B cell (primary cell): ENCODE results near the gene NOTCH3. TPM values are rescaled to one million over a fixed set of nuclear protein-coding genes. Genes with fewer than 3 reads are reported as not detected.

Experiments
- ATAC-seq: fragments of 200-7000 bp; cut with Tn5 transposase; one replicate; pipeline ENCODE4 v1.10.0; 2021; ENCODE audit warnings: low read depth, mild to moderate bottlenecking, moderate number of reproducible peaks, moderate library complexity
- CTCF ChIA-PET: fragments of 350-600 bp; sonication (Branson Sonifier 250); formaldehyde crosslinking; loops from one replicate; lab custom pipeline; 2021; ENCODE audit warnings: antibody characterized with exemption, inconsistent platforms; lab: Charles Lee
- POLR2A ChIA-PET: fragments of 350-600 bp; sonication (Branson Sonifier 250); formaldehyde crosslinking; loops from one replicate; lab custom pipeline; 2021; ENCODE audit warnings: antibody characterized with exemption; lab: Charles Lee
- DNase-seq: peaks from one replicate; pipeline ENCODE4 v3.0.0; 2013
- H2AFZ ChIP-seq: 2 replicates; pipeline ENCODE4 v1.6.1; 2012; ENCODE audit warnings: mild to moderate bottlenecking, low read depth, low read length; ENCODE audit not compliant: insufficient read depth, poor library complexity, severe bottlenecking
- H3K27ac ChIP-seq, 2 donors: 1 replicate in 1 of 2; 2 replicates in 1 of 2; pipeline ENCODE4 v1.5.1; 2012 to 2013; ENCODE audit warnings: low read length in 2 of 2, mild to moderate bottlenecking in 2 of 2, moderate library complexity in 1 of 2
- H3K27me3 ChIP-seq, 4 experiments: fragments of 200-600 bp in 1 of 4; sonication (generic) in 1 of 4; replicated peaks in 1 of 4; 1 replicate in 2 of 4; 2 replicates in 2 of 4; pipeline versions ENCODE4 v1.6.1 to v1.7.0; 2013 to 2016; ENCODE audit warnings: low read length in 3 of 4, mild to moderate bottlenecking in 2 of 4, mixed read lengths in 1 of 4, moderate library complexity in 1 of 4; ENCODE audit not compliant: insufficient read depth in 4 of 4, control insufficient read depth in 3 of 4; ENCODE audit errors: control extremely low read depth in 1 of 4
- H3K36me3 ChIP-seq, 2 experiments: replicated peaks in 1 of 2; 1 replicate in 1 of 2; 2 replicates in 1 of 2; pipeline versions ENCODE4 v1.6.1 to v1.7.1; 2013; ENCODE audit warnings: low read length in 1 of 2; ENCODE audit not compliant: insufficient read depth in 2 of 2, control insufficient read depth in 1 of 2; ENCODE audit errors: control extremely low read depth in 1 of 2, extremely low read depth in 1 of 2
- H3K4me1 ChIP-seq, 2 donors: fragments of 200-600 bp in 1 of 2; sonication (generic) in 1 of 2; 1 replicate in 1 of 2; 2 replicates in 1 of 2; pipeline versions ENCODE4 v1.5.1 to v1.6.1; 2013 to 2017; ENCODE audit warnings: low read length in 2 of 2; ENCODE audit not compliant: control insufficient read depth in 2 of 2, insufficient read depth in 2 of 2
- H3K4me2 ChIP-seq: replicated peaks from 2 replicates; pipeline ENCODE3; 2012; ENCODE audit warnings: mild to moderate bottlenecking, low read depth, low read length; ENCODE audit not compliant: poor library complexity, severe bottlenecking
- H3K4me3 ChIP-seq, 5 experiments: fragments of 200-600 bp in 1 of 5; sonication (generic) in 1 of 5; 1 replicate in 3 of 5; 2 replicates in 2 of 5; pipeline versions ENCODE4 v1.5.1 to v1.7.0; 2011 to 2016; ENCODE audit warnings: low read length in 4 of 5, mild to moderate bottlenecking in 4 of 5, low read depth in 2 of 5, control low read depth in 1 of 5, moderate library complexity in 1 of 5; ENCODE audit not compliant: insufficient read depth in 1 of 5; ENCODE audit errors: control extremely low read depth in 1 of 5, extremely low read depth in 1 of 5
- H3K79me2 ChIP-seq: fragments of 200-600 bp; sonication (generic); one replicate; pipeline ENCODE4 v1.6.0; 2016; ENCODE audit warnings: low read length; ENCODE audit not compliant: control insufficient read depth, insufficient read depth
- H3K9ac ChIP-seq: fragments of 200-600 bp; sonication (generic); 2 replicates; pipeline ENCODE4 v1.6.1; 2017; ENCODE audit warnings: mild to moderate bottlenecking, low read length, moderate library complexity
- H3K9me3 ChIP-seq, 3 donors: one replicate each; pipeline versions ENCODE4 v1.6.1 to v1.7.1; 2013; ENCODE audit warnings: low read length in 2 of 3; ENCODE audit not compliant: control insufficient read depth in 2 of 3, insufficient read depth in 1 of 3; ENCODE audit errors: control extremely low read depth in 1 of 3
- H4K20me1 ChIP-seq: 2 replicates; pipeline ENCODE4 v1.6.0; 2012; ENCODE audit warnings: mild to moderate bottlenecking, low read length; ENCODE audit not compliant: insufficient read depth, control insufficient read depth, poor library complexity, severe bottlenecking
- H3K27ac Mint-ChIP-seq: one replicate; pipeline ENCODE4 v1.8.0; 2021; ENCODE audit warnings: mixed read lengths
- H3K27me3 Mint-ChIP-seq: one replicate; pipeline ENCODE4 v1.8.0; 2021; ENCODE audit warnings: mixed read lengths
- H3K4me1 Mint-ChIP-seq: one replicate; pipeline ENCODE4 v1.8.0; 2021; ENCODE audit warnings: mixed read lengths
- H3K4me3 Mint-ChIP-seq: one replicate; pipeline ENCODE4 v1.8.0; 2021; ENCODE audit warnings: mixed read lengths
- H3K9me3 Mint-ChIP-seq: one replicate; pipeline ENCODE4 v1.8.0; 2022; ENCODE audit warnings: mixed read lengths; ENCODE audit not compliant: insufficient read depth
- CTCF ChIP-seq: fragments of 200-600 bp; IDR thresholded peaks from one replicate; pipeline ENCODE4 v1.8.0; 2022; ENCODE audit warnings: antibody characterized with exemption, mild to moderate bottlenecking
- EZH2 ChIP-seq: IDR thresholded peaks from 2 replicates; pipeline ENCODE4 v1.6.1; 2012; ENCODE audit warnings: borderline replicate concordance, low read depth, mild to moderate bottlenecking, moderate library complexity, low read length; ENCODE audit not compliant: insufficient read depth, poor library complexity, severe bottlenecking
- WGBS: methylation state at CpG from one replicate; pipeline ENCODE4 v1.1.5; 2013; ENCODE audit warnings: missing lambda C conversion rate; ENCODE audit not compliant: insufficient coverage; 5-methylcytosine and 5-hydroxymethylcytosine counted together
- intact Hi-C: fragments of 100-400 bp; cut with micrococcal nuclease; formaldehyde crosslinking; loops from one replicate; pipeline ENCODE4 v1.10.0; 2022
- polyA plus RNA-seq: library from polyadenylated mRNA; depleted of rRNA; stranded (reverse); fragments of >200 nt; gene quantifications from 2 replicates; pipeline ENCODE4 v1.2.3, GENCODE V29; 2012
- total RNA-seq, 2 donors: library from RNA; stranded (reverse); fragments of 120-200 nt in 1 of 2; gene quantifications; 1 replicate in 1 of 2; 2 replicates in 1 of 2; pipeline versions ENCODE4 v1.2.3 to v1.2.4, GENCODE V29; 2013 to 2022

The NOTCH3 gene
- total and polyA plus RNA-seq, 2 donors (not counting 1 experiment from before 2014, with no cell fraction given): 0.01 to 0.05 TPM

- H4K20me1 ChIP-seq: no peaks in the 10 kb centered on the region
- no peak for TF ChIP-seq EZH2
- TF ChIP-seq CTCF: no peak
- H2AFZ ChIP-seq: no peak overlapping the region
- peaks cover 0 to 7% (median 0%) of the 10 kb centered on the region in 3 donors for H3K9me3 ChIP-seq
- no peak overlapping the region for H3K4me3 Mint-ChIP-seq
- no peak for ATAC-seq
- no peak overlapping the region for H3K9ac ChIP-seq
- no peak overlapping the region for H3K4me2 ChIP-seq
- ChIA-PET CTCF (interaction anchor here (0.7 kb wide), 1 partner anchor 7 kb away, joined by 3 read pairs; no protein-coding TSS in a partner anchor), POLR2A (no interaction called here)
- H3K27me3 ChIP-seq: peaks cover 0 to 5% (median 0%) of the 10 kb centered on the region in 4 experiments
- DNase-seq: no peak
- intact Hi-C loops: no loop called here
- H3K4me1 Mint-ChIP-seq: no peaks in the 10 kb centered on the region
- H3K9me3 Mint-ChIP-seq: no peaks in the 10 kb centered on the region
- peaks cover 0 to under 1% of the 10 kb centered on the region in 2 donors for H3K4me1 ChIP-seq
- H3K27me3 Mint-ChIP-seq: peaks cover 3% of the 10 kb centered on the region
- H3K27ac ChIP-seq: no peak overlapping the region
- H3K36me3 ChIP-seq: peaks cover 0 to 24% of the 10 kb centered on the region in 2 experiments
- H3K79me2 ChIP-seq: no peaks in the 10 kb centered on the region
- over 99% methylated on average over 57 of the region's 58 CpGs for WGBS
- no peak overlapping the region for H3K27ac Mint-ChIP-seq
- no peak overlapping the region for H3K4me3 ChIP-seq
Measured at GRCh38 chr19:15113245-15114152, 87.3 kb downstream of the NOTCH3 start.

GRCh38 chr19:15112385-15112784, 88.4 kb downstream of the NOTCH3 start:
- CTCF ChIA-PET: no interaction called here
- WGBS: 97% methylated on average over 10 of the region's 11 CpGs

More at GRCh38 chr19:15112385-15112784, 88.4 kb downstream of the NOTCH3 start:
- intact Hi-C loops: no loop called here
- H3K4me2 ChIP-seq: no peak overlapping the region
- Mint-ChIP-seq H3K27ac (no peak overlapping the region), H3K27me3 (peaks cover 10% of the 10 kb centered on the region), H3K4me1 (peaks cover 5% of the 10 kb centered on the region), H3K4me3 (no peak overlapping the region), H3K9me3 (no peaks in the 10 kb centered on the region)
- H3K79me2 ChIP-seq: no peaks in the 10 kb centered on the region
- no peak for ATAC-seq
- H3K27ac ChIP-seq: no peak overlapping the region
- H2AFZ ChIP-seq: no peak overlapping the region
- peaks cover 0 to 8% (median 0%) of the 10 kb centered on the region in 3 donors for H3K9me3 ChIP-seq
- peaks cover 8 to 12% of the 10 kb centered on the region in 2 donors for H3K4me1 ChIP-seq
- H3K9ac ChIP-seq: no peak overlapping the region
- H3K27me3 ChIP-seq: peaks cover 0 to 15% (median 8%) of the 10 kb centered on the region in 4 experiments
- POLR2A ChIA-PET: no interaction called here
- H4K20me1 ChIP-seq: no peaks in the 10 kb centered on the region
- H3K4me3 ChIP-seq: no peak overlapping the region
- no peak for TF ChIP-seq CTCF
- DNase-seq: no peak
- H3K36me3 ChIP-seq: peaks cover 0 to 14% of the 10 kb centered on the region in 2 experiments
